ENCODE measurements around the gene RNF166. TPM values are rescaled to one million over a fixed set of nuclear protein-coding genes. Genes with fewer than 3 reads are reported as not detected.

The RNF166 gene
- total RNA-seq, 2 experiments from 2014 or later, result 124 to 174 TPM

DNA sequence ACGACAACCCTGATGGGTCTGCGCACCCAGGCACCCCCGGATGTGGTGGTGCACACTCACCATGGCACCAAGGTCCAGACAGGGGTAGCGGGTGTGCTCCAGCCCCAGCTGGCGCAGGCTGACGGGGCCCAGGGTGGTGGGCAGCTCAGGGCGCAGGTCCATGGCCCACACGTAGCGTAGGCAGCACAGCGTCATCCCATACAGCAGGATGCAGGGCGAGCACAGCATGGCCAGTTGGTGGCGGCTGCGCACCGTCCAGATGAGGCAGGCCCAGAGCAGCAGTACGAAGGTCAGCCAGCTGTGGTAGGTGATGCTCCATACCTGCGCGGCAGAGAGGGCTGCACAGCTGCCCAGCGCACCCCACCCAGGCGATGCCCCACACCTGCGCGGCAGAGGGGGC lies 29.9 kb upstream of the RNF166 start:
- Mint-ChIP-seq H3K9me3 (ENCODE audit: low read depth) (no peaks in the 10 kb centered on the region), H3K4me1 (no peaks in the 10 kb centered on the region), H3K27me3 (no peaks in the 10 kb centered on the region), H3K27ac (no peak overlapping the region), H3K4me3 (no peak overlapping the region), H3K36me3 (peaks cover 7% of the 10 kb centered on the region)
- ATAC-seq, result no peak
- CTCF ChIA-PET, result interaction anchor here (1.2 to 2.7 kb wide), 9 partner anchors 10 to 59 kb away, joined by 3 to 38 read pairs (median 9); no protein-coding TSS in a partner anchor
- no peak for DNase-seq

DNA sequence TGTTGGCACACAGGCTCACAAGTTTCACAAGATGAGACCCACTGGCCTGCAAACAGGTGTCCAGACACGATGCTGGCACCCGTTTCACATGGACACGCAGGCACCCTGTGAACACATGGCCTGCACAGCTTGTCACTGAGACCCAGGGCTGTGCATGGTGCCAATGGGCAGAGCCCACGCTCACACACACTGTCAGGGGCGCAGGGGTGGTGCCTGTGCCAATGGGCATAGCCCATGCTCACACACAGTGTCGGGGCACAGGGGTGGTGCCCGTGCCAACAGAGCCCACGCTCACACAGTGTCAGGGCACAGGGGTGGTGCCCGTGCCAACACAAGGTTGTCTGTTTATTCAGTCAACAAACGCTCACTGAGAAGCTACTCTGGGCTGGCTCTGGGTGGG lies 29.4 kb upstream of the RNF166 start:
- Mint-ChIP-seq H3K27ac (no peak overlapping the region), H3K27me3 (no peaks in the 10 kb centered on the region), H3K4me1 (no peaks in the 10 kb centered on the region), H3K36me3 (peaks cover 9% of the 10 kb centered on the region), H3K9me3 (ENCODE audit: low read depth) (no peaks in the 10 kb centered on the region), H3K4me3 (no peak overlapping the region)
- no peak for ATAC-seq
- CTCF ChIA-PET, result interaction anchor here (1.2 to 2.7 kb wide), 6 partner anchors 10 to 59 kb away, joined by 3 to 20 read pairs (median 8); no protein-coding TSS in a partner anchor
- no peak for DNase-seq

DNA sequence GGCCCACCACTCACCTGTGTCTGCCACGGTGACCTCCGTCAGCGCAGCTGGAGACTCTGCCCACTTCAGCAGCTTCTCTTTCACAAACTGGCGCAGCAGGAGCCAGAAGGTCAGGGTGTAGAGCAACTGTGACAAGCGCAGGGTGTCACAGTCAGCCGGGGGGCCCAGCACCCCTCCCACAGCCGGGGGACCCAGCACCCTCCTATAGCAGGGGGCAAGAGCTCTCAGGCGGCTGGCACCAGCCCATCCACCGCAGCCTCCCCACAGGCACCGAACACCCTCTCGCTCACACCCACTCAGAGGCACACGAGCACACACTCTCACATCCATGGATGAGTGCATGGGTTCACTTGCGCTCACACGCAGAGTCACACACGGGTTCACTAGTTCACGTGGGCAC lies 28.9 kb upstream of the RNF166 start:
- CTCF ChIA-PET, result interaction anchor here (1.1 to 2.4 kb wide), 4 partner anchors 11 to 33 kb away, joined by 3 to 7 read pairs (median 3); no protein-coding TSS in a partner anchor
- H3K9me3 Mint-ChIP-seq (ENCODE audit: low read depth), result no peaks in the 10 kb centered on the region
- no peak overlapping the region for H3K27ac Mint-ChIP-seq
- H3K4me1 Mint-ChIP-seq, result no peaks in the 10 kb centered on the region
- H3K4me3 Mint-ChIP-seq, result no peak overlapping the region
- peaks cover 9% of the 10 kb centered on the region for H3K36me3 Mint-ChIP-seq
- no peak for ATAC-seq
- DNase-seq, result no peak
- H3K27me3 Mint-ChIP-seq, result no peaks in the 10 kb centered on the region

DNA sequence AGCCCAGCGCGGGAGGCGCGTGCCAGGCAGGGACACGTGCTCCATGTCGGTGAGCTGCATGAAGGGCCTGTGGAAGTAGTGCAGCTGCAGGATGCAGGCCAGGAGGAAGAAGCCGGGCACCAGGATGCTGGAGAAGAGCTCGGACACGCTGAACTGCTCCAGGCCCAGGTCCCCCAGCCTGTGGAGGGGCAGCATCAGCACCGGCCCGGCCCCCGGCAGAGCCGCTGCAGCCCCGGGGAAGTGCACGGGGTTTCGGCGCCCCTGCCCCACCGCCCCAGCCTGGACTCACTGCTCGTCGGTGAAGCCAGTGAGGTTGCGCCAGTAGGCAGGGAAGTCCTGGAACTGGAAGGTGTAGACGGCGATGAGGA lies 28.1 kb upstream of the RNF166 start:
- peaks cover 12% of the 10 kb centered on the region for H3K36me3 Mint-ChIP-seq
- H3K4me1 Mint-ChIP-seq, result no peaks in the 10 kb centered on the region
- H3K27ac Mint-ChIP-seq, result no peak overlapping the region
- no peaks in the 10 kb centered on the region for H3K27me3 Mint-ChIP-seq
- CTCF ChIA-PET, result interaction anchor here (1.1 to 2.4 kb wide), 3 partner anchors 9 to 23 kb away, joined by 3 to 7 read pairs (median 5); no protein-coding TSS in a partner anchor
- ATAC-seq (no peak), DNase-seq (no peak)
- no peak overlapping the region for H3K4me3 Mint-ChIP-seq
- no peaks in the 10 kb centered on the region for H3K9me3 Mint-ChIP-seq (ENCODE audit: low read depth)

DNA sequence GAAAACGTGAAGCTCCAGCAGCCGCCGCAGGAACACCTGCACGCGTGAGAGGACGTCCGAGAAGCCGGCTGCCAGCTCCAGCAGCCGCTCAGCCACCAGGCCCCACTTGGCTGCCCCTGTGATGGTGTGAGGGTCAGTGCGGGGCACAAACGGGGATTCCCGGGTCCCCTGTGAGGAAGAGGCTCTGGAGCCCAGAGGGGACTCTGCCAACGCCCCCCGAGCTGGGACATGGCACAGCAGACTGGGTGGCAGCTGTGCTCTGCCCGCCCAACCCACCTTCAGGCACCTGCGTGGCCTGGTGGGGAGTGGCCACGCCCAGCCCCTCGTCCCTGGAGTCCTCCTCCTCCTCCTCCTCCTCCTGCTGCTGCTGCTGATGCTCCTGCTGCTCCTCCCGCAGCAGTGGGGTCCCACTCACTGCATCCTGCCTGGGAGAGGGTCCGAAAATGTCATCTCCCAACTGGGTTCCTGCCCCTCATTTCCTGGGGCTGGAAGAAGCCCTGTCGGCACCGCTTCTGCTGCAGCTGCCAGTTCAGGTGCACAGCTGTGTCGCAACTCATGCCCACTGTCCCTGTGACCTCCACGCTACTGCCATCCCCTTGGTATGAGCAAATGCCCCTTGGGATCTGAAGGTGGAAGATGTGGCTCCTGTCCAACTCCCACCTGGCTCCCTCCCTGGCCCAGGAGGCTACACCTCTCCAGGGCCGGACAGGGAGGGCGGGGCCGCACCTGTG lies 27.6 kb upstream of the RNF166 start:
- DNase-seq (no peak), ATAC-seq (no peak)
- no peak overlapping the region for H3K4me3 Mint-ChIP-seq
- no peaks in the 10 kb centered on the region for H3K4me1 Mint-ChIP-seq
- H3K27me3 Mint-ChIP-seq, result no peaks in the 10 kb centered on the region
- no peaks in the 10 kb centered on the region for H3K9me3 Mint-ChIP-seq (ENCODE audit: low read depth)
- peaks cover 12% of the 10 kb centered on the region for H3K36me3 Mint-ChIP-seq
- H3K27ac Mint-ChIP-seq, result no peak overlapping the region
- CTCF ChIA-PET, result interaction anchor here (0.6 to 2.4 kb wide), 3 partner anchors 10 to 12 kb away, joined by 3 to 7 read pairs (median 5); no protein-coding TSS in a partner anchor

DNA sequence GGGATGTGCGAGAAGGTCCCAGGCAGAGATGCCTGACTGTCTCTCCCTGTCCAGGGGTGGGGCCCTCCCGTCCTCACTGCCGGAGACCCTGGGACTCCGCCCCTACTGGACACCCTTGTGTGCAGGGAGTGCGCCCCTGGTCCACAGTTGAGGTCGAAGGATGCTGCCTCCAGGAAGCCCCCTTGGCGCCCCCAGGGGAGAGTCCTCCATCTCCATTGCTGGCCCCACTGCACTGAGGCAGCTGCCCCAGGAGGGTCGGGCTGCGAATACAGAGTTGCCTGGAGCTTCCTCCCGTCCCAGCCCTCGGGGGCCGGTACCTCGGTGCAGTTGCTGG lies 26.7 kb upstream of the RNF166 start:
- H3K4me1 Mint-ChIP-seq, result no peaks in the 10 kb centered on the region
- ATAC-seq (no peak), DNase-seq (no peak)
- no peak overlapping the region for H3K27ac Mint-ChIP-seq
- H3K27me3 Mint-ChIP-seq, result no peaks in the 10 kb centered on the region
- no peaks in the 10 kb centered on the region for H3K9me3 Mint-ChIP-seq (ENCODE audit: low read depth)
- peaks cover 12% of the 10 kb centered on the region for H3K36me3 Mint-ChIP-seq
- CTCF ChIA-PET, result interaction anchor here (0.6 to 1.7 kb wide), 2 partner anchors 9 to 11 kb away, joined by 3 to 5 read pairs; no protein-coding TSS in a partner anchor
- H3K4me3 Mint-ChIP-seq, result no peak overlapping the region

DNA sequence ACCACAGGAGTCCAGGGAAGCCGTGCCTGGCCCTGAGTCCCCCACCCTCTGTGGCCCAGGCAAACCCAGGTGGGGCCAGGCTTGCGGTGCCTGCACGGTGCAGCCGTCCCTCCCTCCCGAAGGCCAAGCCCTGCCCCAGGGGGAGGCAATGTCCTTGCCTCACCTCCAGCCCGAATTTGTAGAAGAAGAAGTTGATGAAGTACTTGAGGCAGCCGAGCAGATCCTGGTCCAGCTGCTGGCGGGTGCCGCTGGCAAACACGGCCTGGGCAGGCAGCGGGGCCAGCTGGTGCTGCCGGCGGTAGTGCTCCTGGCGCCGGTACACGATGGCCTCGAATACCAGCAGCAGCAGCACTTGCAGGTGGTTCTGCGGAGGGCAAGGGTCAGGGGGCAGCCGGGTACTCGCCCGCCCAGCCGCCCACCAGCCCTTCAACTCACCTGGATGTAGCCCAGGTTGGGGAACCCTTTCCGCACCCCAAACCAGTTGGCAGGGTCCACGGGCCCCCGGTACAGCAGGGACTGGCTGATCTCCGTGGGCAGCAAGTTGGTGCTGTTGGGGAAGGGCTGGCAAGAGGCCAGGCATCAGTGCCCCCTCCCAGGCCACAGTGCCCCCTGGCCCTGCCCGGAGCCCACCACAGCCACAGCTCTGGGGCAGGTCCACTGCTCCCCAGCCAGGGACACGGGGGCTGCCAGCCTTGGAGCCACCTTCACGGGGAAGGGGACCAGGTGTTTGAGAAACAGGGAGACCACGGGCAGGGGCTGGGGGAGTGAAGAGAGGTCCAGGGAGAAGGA lies 26.2 kb upstream of the RNF166 start:
- ATAC-seq (no peak), DNase-seq (no peak)
- CTCF ChIA-PET, result interaction anchor here (1.7 kb wide), 1 partner anchor 11 kb away, joined by 5 read pairs; no protein-coding TSS in a partner anchor
- H3K4me3 Mint-ChIP-seq, result no peak overlapping the region
- H3K27ac Mint-ChIP-seq, result no peak overlapping the region
- H3K9me3 Mint-ChIP-seq (ENCODE audit: low read depth), result no peaks in the 10 kb centered on the region
- no peaks in the 10 kb centered on the region for H3K27me3 Mint-ChIP-seq
- peaks cover 12% of the 10 kb centered on the region for H3K36me3 Mint-ChIP-seq
- H3K4me1 Mint-ChIP-seq, result no peaks in the 10 kb centered on the region

DNA sequence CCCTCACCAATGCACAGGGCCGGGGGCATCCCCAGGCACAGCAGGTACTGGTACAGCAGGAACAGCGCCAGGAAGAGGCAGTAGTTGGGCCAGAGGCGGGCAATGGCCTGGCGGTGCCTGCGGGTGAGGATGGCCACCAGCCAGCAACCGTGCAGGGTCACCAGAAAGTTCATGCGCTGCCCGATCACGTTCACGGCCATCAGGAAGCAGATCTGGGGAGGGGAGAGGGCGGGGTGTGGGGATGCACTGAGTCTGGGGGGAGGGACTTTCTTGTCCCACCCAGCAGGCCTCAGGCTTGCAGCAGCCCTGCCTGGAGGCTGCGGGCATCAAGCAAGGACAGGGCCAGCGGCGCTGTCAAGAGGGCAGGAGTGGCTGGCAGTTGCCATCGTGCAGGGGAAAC lies 25.5 kb upstream of the RNF166 start:
- no peaks in the 10 kb centered on the region for H3K9me3 Mint-ChIP-seq (ENCODE audit: low read depth)
- DNase-seq (no peak), ATAC-seq (no peak)
- H3K27ac Mint-ChIP-seq, result no peak overlapping the region
- H3K4me1 Mint-ChIP-seq, result no peaks in the 10 kb centered on the region
- H3K4me3 Mint-ChIP-seq, result no peak overlapping the region
- H3K36me3 Mint-ChIP-seq, result peaks cover 12% of the 10 kb centered on the region
- CTCF ChIA-PET, result no interaction called here
- no peaks in the 10 kb centered on the region for H3K27me3 Mint-ChIP-seq

DNA sequence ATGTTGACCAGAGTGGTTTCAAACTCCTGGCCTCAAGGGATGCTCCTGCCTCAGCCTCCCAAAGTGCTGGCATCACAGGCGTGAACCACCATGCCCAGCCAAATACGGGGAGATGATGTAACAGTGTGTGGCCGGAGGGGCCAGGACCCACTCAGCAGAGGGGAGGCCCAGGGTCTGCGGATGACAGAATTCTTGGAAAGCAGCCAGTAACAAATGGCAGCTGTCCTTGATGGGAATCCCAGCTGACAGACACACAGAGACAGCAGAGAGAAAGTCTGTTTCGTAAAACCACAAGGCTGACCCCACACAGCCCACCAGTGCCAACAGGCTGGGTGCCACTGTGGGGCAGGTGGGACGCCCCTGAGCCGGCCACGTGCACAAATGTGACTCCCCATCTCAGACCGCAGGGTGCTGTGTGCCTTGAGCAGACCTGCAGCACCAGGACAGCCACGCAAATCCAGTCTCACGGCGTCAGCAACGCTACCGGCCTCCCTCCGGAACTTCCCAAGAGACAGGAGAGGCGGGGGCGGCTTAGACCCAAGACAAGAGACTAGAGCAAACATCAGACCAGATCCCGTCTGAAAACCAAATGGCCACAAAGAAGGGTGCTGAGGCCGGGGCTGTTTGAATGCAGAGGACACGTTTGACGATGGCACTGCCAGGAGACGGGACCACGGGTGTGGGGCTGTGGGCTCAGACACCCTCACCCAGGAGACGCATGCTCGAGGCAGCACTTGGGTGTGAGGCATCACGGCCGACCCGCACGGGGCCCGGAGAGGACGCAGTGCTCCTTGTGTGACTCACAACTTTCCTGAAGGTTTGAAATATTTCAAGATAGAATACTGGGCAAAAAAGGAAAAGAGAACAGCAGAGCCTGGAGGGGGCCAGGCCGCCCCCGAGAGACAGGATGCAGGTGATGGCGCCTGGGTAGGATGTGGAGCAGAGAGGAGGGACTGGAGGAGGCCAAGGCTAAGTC lies 24.7 kb upstream of the RNF166 start:
- H3K4me3 Mint-ChIP-seq, result no peak overlapping the region
- ATAC-seq, result no peak
- no peaks in the 10 kb centered on the region for H3K27me3 Mint-ChIP-seq
- H3K27ac Mint-ChIP-seq, result no peak overlapping the region
- H3K4me1 Mint-ChIP-seq, result no peaks in the 10 kb centered on the region
- H3K36me3 Mint-ChIP-seq, result peaks cover 14% of the 10 kb centered on the region
- H3K9me3 Mint-ChIP-seq (ENCODE audit: low read depth), result no peaks in the 10 kb centered on the region
- DNase-seq, result no peak
- CTCF ChIA-PET, result no interaction called here

DNA sequence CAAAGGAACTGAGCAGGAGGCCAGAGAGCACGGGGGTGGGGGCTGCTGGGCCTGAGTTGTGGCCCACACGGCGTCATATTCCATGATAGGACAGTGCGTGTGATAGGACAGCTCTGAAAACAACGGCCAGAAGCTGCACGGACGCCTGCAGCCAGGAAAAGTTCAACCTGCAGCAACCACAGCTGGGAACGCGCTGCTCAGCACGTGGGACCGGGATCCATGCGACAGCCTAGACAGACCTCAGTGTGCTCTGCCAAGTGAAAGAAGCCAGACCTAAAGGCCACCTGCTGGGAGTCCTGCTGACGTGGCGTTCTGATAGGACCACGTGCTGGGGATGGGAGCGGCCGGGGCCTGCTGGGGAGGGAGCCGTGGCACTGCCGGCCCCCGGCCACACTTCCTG lies 21.7 kb upstream of the RNF166 start:
- H3K9me3 Mint-ChIP-seq (ENCODE audit: low read depth), result no peaks in the 10 kb centered on the region
- no peak overlapping the region for H3K4me3 Mint-ChIP-seq
- CTCF ChIA-PET, result no interaction called here
- no peaks in the 10 kb centered on the region for H3K27me3 Mint-ChIP-seq
- DNase-seq, result no peak
- ATAC-seq, result no peak
- H3K27ac Mint-ChIP-seq, result no peak overlapping the region
- no peaks in the 10 kb centered on the region for H3K4me1 Mint-ChIP-seq
- H3K36me3 Mint-ChIP-seq, result peaks cover 18% of the 10 kb centered on the region

DNA sequence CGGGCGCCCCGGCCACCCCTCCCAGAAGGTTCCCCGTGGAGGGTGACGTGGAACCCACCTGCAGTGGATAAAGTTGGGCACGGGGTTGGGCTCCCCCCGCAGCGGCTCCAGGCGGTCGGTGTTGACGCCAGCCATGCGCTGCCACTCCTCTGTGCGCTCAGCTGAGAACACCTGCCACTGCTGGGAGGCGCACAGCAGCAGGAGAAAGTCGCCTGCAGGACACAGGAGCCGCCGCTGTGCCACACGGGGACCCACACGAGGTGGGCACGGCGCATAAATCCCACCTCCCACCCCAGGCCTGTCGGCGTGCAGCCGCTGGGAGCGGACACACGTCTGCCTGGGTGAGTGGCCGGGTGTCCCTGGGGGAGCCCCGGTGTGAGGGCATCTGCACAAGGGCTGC lies 20.8 kb upstream of the RNF166 start:
- ATAC-seq, result no peak
- DNase-seq, result no peak
- CTCF ChIA-PET, result no interaction called here
- no peaks in the 10 kb centered on the region for H3K9me3 Mint-ChIP-seq (ENCODE audit: low read depth)
- no peak overlapping the region for H3K27ac Mint-ChIP-seq
- H3K4me1 Mint-ChIP-seq, result no peaks in the 10 kb centered on the region
- no peaks in the 10 kb centered on the region for H3K27me3 Mint-ChIP-seq
- no peak overlapping the region for H3K4me3 Mint-ChIP-seq
- peaks cover 22% of the 10 kb centered on the region for H3K36me3 Mint-ChIP-seq

DNA sequence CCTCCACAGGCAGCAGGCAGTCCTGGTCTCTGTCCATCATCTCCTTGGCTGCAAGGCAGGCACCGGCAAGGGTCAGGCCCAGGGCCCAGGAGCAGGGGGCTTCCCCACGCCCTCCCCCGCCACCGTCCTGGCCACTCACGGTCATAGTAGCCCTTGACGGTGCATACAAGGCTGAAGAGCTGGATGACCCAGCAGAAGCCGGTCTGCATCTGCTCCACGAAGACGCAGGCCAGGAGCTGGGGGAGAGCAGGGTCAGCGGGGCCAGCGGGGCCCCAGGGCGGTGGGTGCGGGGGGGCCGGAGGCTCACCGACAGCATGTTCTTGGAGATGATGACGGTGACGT lies 20.2 kb upstream of the RNF166 start:
- ATAC-seq (no peak), DNase-seq (no peak)
- Mint-ChIP-seq H3K9me3 (ENCODE audit: low read depth) (no peaks in the 10 kb centered on the region), H3K27me3 (no peaks in the 10 kb centered on the region), H3K36me3 (peaks cover 26% of the 10 kb centered on the region), H3K27ac (no peak overlapping the region), H3K4me1 (no peaks in the 10 kb centered on the region), H3K4me3 (no peak overlapping the region)
- CTCF ChIA-PET, result interaction anchor here (1.2 kb wide), 1 partner anchor 11 kb away, joined by 4 read pairs; no protein-coding TSS in a partner anchor

Data from activated CD8-positive, alpha-beta memory T cell treated with anti-CD3 and anti-CD28 coated beads, Interleukin-2, amount 10 ng/mL, durations not matched to agents 7 days and 5 days (primary cell).